ENCODE measurements around the gene CDH5. TPM values are rescaled to one million over a fixed set of nuclear protein-coding genes. Genes with fewer than 3 reads are reported as not detected.

The CDH5 gene
- total RNA-seq, 4 donors from 2014 or later: 56.0 to 90.0 (median 67.2) TPM

GRCh38 chr16:66409156-66409555 is 42.7 kb downstream of the CDH5 start:
- no peak for DNase-seq
- WGBS, 2 donors: 81 to 85% methylated on average over 5 of the region's 5 CpGs
- Histone ChIP-seq H3K4me3 (replicated peaks in 1 of 3) (no peak overlapping the region), H3K9me3 (no peaks in the 10 kb centered on the region), H3K27me3 (no peaks in the 10 kb centered on the region), H3K27ac (no peak overlapping the region), H3K4me1 (peaks cover 0 to 6% of the 10 kb centered on the region in 2 donors), H3K36me3 (no peaks in the 10 kb centered on the region)
- intact Hi-C loops (cut with DNase I): loop anchor here (5.0 kb wide), 2 partner anchors 73 to 193 kb away; partner anchors contain the start of gene CMTM3
- no peak for TF ChIP-seq POLR2A (IDR thresholded peaks at IDR 0.05)
- TF ChIP-seq, protein P1, sequence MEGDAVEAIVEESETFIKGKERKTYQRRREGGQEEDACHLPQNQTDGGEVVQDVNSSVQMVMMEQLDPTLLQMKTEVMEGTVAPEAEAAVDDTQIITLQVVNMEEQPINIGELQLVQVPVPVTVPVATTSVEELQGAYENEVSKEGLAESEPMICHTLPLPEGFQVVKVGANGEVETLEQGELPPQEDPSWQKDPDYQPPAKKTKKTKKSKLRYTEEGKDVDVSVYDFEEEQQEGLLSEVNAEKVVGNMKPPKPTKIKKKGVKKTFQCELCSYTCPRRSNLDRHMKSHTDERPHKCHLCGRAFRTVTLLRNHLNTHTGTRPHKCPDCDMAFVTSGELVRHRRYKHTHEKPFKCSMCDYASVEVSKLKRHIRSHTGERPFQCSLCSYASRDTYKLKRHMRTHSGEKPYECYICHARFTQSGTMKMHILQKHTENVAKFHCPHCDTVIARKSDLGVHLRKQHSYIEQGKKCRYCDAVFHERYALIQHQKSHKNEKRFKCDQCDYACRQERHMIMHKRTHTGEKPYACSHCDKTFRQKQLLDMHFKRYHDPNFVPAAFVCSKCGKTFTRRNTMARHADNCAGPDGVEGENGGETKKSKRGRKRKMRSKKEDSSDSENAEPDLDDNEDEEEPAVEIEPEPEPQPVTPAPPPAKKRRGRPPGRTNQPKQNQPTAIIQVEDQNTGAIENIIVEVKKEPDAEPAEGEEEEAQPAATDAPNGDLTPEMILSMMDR (IDR thresholded peaks at IDR 0.05): no peak

- Histone ChIP-seq H3K9me3 (no peaks in the 10 kb centered on the region), H3K27ac (no peak overlapping the region), H3K4me3 (replicated peaks in 1 of 3) (no peak overlapping the region), H3K4me1 (peaks cover 0 to 1% of the 10 kb centered on the region in 2 donors), H3K27me3 (no peaks in the 10 kb centered on the region), H3K36me3 (no peaks in the 10 kb centered on the region)
- DNase-seq: no peak
- TF ChIP-seq, protein P1 (IDR thresholded peaks at IDR 0.05): no peak
- TF ChIP-seq POLR2A (IDR thresholded peaks at IDR 0.05): no peak
- intact Hi-C loops (cut with DNase I): loop anchor here (10.0 kb wide), 1 partner anchor 453 kb away; no protein-coding TSS in a partner anchor
Observed at GRCh38 chr16:66412182-66412581, 45.7 kb downstream of the CDH5 start.

GRCh38 chr16:66414891-66415290 is 48.4 kb downstream of the CDH5 start:
- Histone ChIP-seq H3K27ac (no peak overlapping the region), H3K4me1 (no peaks in the 10 kb centered on the region), H3K27me3 (no peaks in the 10 kb centered on the region), H3K36me3 (no peaks in the 10 kb centered on the region), H3K9me3 (no peaks in the 10 kb centered on the region), H3K4me3 (replicated peaks in 1 of 3) (no peak overlapping the region)
- WGBS, 2 donors: 56 to 90% methylated on average over 1 of the region's 1 CpG
- DNase-seq: no peak
- no peak for TF ChIP-seq POLR2A (IDR thresholded peaks at IDR 0.05)
- TF ChIP-seq, protein P1 (IDR thresholded peaks at IDR 0.05): no peak
- intact Hi-C loops (cut with DNase I): loop anchor here (10.0 kb wide), 1 partner anchor 450 kb away; no protein-coding TSS in a partner anchor

DNA sequence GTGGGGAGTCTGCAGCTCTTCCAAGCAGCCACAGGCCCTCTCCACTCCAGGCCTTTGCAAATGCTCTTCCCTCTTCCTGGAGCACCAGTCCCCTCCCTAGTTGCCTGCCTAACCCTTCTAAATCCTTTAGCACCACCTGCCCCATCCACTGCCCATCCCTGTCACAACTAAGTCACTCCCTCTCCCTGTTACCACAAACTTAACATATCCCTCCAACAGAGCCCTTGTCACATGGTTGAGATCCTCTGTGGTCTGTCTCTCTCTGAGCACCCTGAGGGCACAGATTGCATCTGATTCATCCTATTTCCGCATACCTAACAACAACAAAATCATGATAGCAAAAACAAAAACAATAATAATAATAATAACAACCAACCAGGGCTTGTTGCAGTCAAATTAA is 49.6 kb downstream of the CDH5 start:
- WGBS, 2 donors: 98% methylated on average over 1 of the region's 1 CpG
- TF ChIP-seq POLR2A (IDR thresholded peaks at IDR 0.05): no peak
- TF ChIP-seq, protein P1 (IDR thresholded peaks at IDR 0.05): no peak
- intact Hi-C loops (cut with DNase I): loop anchor here (10.0 kb wide), 1 partner anchor 449 kb away; no protein-coding TSS in a partner anchor
- no peaks in the 10 kb centered on the region for H3K4me1 ChIP-seq
- no peak for DNase-seq
- no peak overlapping the region for H3K27ac ChIP-seq
- no peaks in the 10 kb centered on the region for H3K27me3 ChIP-seq
- no peaks in the 10 kb centered on the region for H3K9me3 ChIP-seq
- no peaks in the 10 kb centered on the region for H3K36me3 ChIP-seq
- H3K4me3 ChIP-seq (replicated peaks in 1 of 3): no peak overlapping the region

GRCh38 chr16:66416939-66417700 is 50.6 kb downstream of the CDH5 start:
- TF ChIP-seq POLR2A (IDR thresholded peaks at IDR 0.05): no peak
- TF ChIP-seq, protein P1 (IDR thresholded peaks at IDR 0.05): no peak
- intact Hi-C loops (cut with DNase I): loop anchor here (10.0 kb wide), 1 partner anchor 448 kb away; no protein-coding TSS in a partner anchor
- H3K4me3 ChIP-seq (replicated peaks in 1 of 3): no peak overlapping the region
- no peaks in the 10 kb centered on the region for H3K9me3 ChIP-seq
- H3K4me1 ChIP-seq: no peaks in the 10 kb centered on the region
- 80 to 91% methylated on average over 9 of the region's 9 CpGs for WGBS, 2 donors
- H3K27me3 ChIP-seq: no peaks in the 10 kb centered on the region
- no peak overlapping the region for H3K27ac ChIP-seq
- DNase-seq: no peak
- H3K36me3 ChIP-seq: no peaks in the 10 kb centered on the region
